Suppressor macrophage treated with lipopolysaccharide for 4 hours (primary cell): Measurements from ENCODE around the gene SYT14.
A peak's percentile ranks its signal among the peaks of the same experiment; 100 is the strongest.
"Not testable (repeated sequence)": the region's sequence is repeated elsewhere in the genome, so short reads cannot be mapped to it uniquely, and the experiment has no call there.

Experiments
- DNase-seq: peaks from one replicate; pipeline ENCODE4 v3.0.0-alpha.2; 2020

The SYT14 gene

GRCh38 chr1:210123924-210124589 is 186.0 kb downstream of the SYT14 start:
- DNase-seq: no peak

- DNase-seq: no peak
Observed at GRCh38 chr1:210124736-210125135, 186.7 kb downstream of the SYT14 start.

- DNase-seq: no peak
Observed at GRCh38 chr1:210125143-210125542, 187.1 kb downstream of the SYT14 start.

GRCh38 chr1:210129092-210129491 is 191.1 kb downstream of the SYT14 start:
- no peak for DNase-seq

- no peak for DNase-seq
Observed at GRCh38 chr1:210129759-210130158, 191.7 kb downstream of the SYT14 start.

GRCh38 chr1:210132582-210132981 is 194.6 kb downstream of the SYT14 start:
- DNase-seq: no peak

- DNase-seq: peak; percentile 79
Observed at GRCh38 chr1:210143465-210144062, 205.5 kb downstream of the SYT14 start.

- no peak for DNase-seq
Observed at GRCh38 chr1:210144736-210145135, 206.7 kb downstream of the SYT14 start.

GRCh38 chr1:210151052-210151672 is 213.1 kb downstream of the SYT14 start:
- no peak for DNase-seq

GRCh38 chr1:210159211-210159610 is 221.2 kb downstream of the SYT14 start:
- no peak for DNase-seq

GRCh38 chr1:210170220-210170619 is 232.2 kb downstream of the SYT14 start:
- DNase-seq: no peak

- no peak for DNase-seq
Observed at GRCh38 chr1:210174133-210174532, 236.1 kb downstream of the SYT14 start.

GRCh38 chr1:210185063-210185462 is 247.0 kb downstream of the SYT14 start:
- no peak for DNase-seq

GRCh38 chr1:210187849-210188606 is 250.0 kb downstream of the SYT14 start:
- DNase-seq: not testable (repeated sequence)

GRCh38 chr1:210189426-210189825 is 251.4 kb downstream of the SYT14 start:
- DNase-seq: no peak

- DNase-seq: no peak
Observed at GRCh38 chr1:210195635-210196160, 257.7 kb downstream of the SYT14 start.

GRCh38 chr1:210196266-210196665 is 258.2 kb downstream of the SYT14 start:
- DNase-seq: not testable (repeated sequence)

- DNase-seq: no peak
Observed at GRCh38 chr1:210198840-210199239, 260.8 kb downstream of the SYT14 start.

- no peak for DNase-seq
Observed at GRCh38 chr1:210200124-210200736, 262.2 kb downstream of the SYT14 start.

- DNase-seq: no peak
Observed at GRCh38 chr1:210201681-210202080, 263.7 kb downstream of the SYT14 start.

GRCh38 chr1:210207597-210208450 is 269.8 kb downstream of the SYT14 start:
- no peak for DNase-seq

- DNase-seq: no peak
Observed at GRCh38 chr1:210213335-210213734, 275.3 kb downstream of the SYT14 start.
